Peyer's patch (tissue), 4 donors: ENCODE results near the gene CAT. TPM values are rescaled to one million over a fixed set of nuclear protein-coding genes. Genes with fewer than 3 reads are reported as not detected.

ENCODE experiments used
- DNase-seq, 3 donors: peaks; one replicate each; pipeline ENCODE4 v3.0.0-alpha.2; 2017 to 2019
- H3K27ac ChIP-seq, 4 donors: fragments of 200-600 bp; sonication (generic); one replicate each; pipeline ENCODE4 v1.5.1; 2016 to 2019
- H3K27me3 ChIP-seq, 2 donors: fragments of 200-600 bp; sonication (generic); one replicate each; pipeline ENCODE4 v1.5.1; 2019
- H3K36me3 ChIP-seq, 3 donors: fragments of 200-600 bp; sonication (generic); one replicate each; pipeline ENCODE4 v1.5.1; 2016 to 2019
- H3K4me1 ChIP-seq, 4 donors: fragments of 200-600 bp; sonication (generic); one replicate each; pipeline ENCODE4 v1.5.1; 2016 to 2019
- H3K4me3 ChIP-seq, 4 donors: fragments of 200-600 bp; sonication (generic); 1 replicate in 3 of 4; 2 replicates in 1 of 4; pipeline ENCODE4 v1.5.1; 2016 to 2019; ENCODE audit warnings: mild to moderate bottlenecking in 1 of 4
- H3K9me3 ChIP-seq, 4 donors: fragments of 200-600 bp; sonication (generic); one replicate each; pipeline ENCODE4 v1.5.1; 2016 to 2019; ENCODE audit warnings: mild to moderate bottlenecking in 1 of 4
- POLR2A ChIP-seq, 2 donors: fragments of 450-650 bp; IDR thresholded peaks; one replicate each; pipeline ENCODE4 v1.5.1; 2017; ENCODE audit warnings: antibody characterized with exemption in 2 of 2, mild to moderate bottlenecking in 2 of 2, moderate library complexity in 2 of 2
- total RNA-seq, 4 donors: library from RNA; depleted of rRNA; stranded (reverse); fragments of >200 nt; gene quantifications; one replicate each; pipeline ENCODE4 v1.1.0, GENCODE V29; 2016
- TF ChIP-seq, protein P1 (sequence below), 6 experiments: fragments of 450-650 bp in 4 of 6; fragments of 200-600 bp in 2 of 6; sonication (generic) in 1 of 6; IDR thresholded peaks; one replicate each; pipeline ENCODE4 v1.5.1; 2017 to 2019; ENCODE audit warnings: antibody characterized with exemption in 6 of 6, mild to moderate bottlenecking in 3 of 6, moderate library complexity in 1 of 6

The CAT gene
- total RNA-seq, 4 donors from 2014 or later: 81.0 to 271 (median 133) TPM

DNA sequence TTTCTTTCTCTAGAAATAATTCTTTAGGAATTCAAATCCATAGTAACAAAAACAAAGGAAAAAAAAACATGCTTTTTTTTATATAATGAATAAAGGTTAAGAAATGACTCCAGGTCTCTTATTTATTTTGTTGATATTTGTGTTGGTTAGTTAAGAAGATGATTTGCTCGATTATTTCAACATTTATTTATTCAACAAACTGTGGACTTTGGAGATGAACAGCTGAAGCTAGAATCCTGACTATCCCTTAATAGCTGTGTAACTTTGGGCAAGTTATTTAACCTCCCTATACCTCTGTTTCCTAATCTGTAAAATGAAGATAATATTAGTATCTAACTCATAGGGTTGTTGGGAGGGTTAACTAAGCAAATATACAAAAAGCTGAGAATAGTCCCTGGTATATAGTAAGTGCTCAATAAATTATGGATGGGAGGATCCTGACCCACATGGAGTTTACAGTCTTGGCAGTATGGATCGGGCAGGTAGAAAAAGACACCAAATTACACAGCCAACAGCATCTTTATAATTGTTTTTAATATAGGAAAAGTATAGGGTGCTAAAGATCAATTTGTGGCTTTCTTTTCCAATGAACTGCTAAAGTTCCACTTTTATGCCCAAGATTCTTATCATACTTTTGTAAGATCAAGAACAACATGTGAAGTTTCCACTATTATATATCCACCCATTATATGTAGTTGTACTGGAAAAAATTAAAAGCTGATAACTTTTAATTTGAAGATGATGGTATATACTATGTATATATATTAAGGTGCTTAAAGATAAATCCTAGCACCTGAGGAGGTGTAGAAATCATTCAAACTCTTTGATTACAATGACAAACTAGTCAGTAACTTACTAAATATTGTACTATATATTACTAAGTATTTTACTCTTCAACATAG, 1.3 kb upstream of the CAT start:
- DNase-seq: no peak
- peaks cover 0 to 10% (median 5%) of the 10 kb centered on the region in 4 donors for H3K4me1 ChIP-seq
- TF ChIP-seq POLR2A (IDR thresholded peaks at IDR 0.05): no peak
- TF ChIP-seq, protein P1, sequence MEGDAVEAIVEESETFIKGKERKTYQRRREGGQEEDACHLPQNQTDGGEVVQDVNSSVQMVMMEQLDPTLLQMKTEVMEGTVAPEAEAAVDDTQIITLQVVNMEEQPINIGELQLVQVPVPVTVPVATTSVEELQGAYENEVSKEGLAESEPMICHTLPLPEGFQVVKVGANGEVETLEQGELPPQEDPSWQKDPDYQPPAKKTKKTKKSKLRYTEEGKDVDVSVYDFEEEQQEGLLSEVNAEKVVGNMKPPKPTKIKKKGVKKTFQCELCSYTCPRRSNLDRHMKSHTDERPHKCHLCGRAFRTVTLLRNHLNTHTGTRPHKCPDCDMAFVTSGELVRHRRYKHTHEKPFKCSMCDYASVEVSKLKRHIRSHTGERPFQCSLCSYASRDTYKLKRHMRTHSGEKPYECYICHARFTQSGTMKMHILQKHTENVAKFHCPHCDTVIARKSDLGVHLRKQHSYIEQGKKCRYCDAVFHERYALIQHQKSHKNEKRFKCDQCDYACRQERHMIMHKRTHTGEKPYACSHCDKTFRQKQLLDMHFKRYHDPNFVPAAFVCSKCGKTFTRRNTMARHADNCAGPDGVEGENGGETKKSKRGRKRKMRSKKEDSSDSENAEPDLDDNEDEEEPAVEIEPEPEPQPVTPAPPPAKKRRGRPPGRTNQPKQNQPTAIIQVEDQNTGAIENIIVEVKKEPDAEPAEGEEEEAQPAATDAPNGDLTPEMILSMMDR (IDR thresholded peaks at IDR 0.05): no peak
- H3K9me3 ChIP-seq: no peaks in the 10 kb centered on the region
- H3K27ac ChIP-seq: no peak overlapping the region
- H3K4me3 ChIP-seq: no peak overlapping the region
- H3K36me3 ChIP-seq: no peaks in the 10 kb centered on the region
- H3K27me3 ChIP-seq: no peaks in the 10 kb centered on the region

DNA sequence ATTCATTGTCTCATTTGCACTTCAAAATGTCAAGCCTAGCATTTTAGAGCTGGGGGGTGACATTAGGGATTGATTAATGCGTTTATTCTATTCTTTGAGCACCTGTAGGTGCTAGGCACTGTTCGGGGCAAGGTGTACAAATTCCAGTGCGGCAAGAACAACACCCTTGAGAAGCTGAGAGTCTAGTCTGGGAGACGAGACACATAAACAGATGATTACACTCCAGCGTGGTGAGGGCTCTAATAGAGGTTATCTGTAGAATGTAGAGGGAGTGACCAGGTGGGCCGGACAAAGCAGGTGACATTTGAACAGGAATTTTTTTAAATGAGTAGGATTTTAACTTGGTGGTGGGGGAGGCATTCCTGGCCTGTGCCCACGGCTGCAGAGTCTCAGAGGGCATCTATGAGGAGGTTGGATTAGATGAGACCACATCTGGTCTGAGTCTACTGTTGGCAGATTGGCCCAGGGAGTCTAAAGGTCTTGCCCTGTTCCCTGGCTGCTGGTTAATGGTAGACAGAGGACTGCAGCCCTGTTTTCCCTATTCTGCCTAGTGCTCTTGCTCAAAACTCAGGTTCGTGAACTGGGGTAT, 970 bp downstream of the CAT start:
- Histone ChIP-seq H3K9me3 (no peaks in the 10 kb centered on the region), H3K4me3 (peak overlapping the region; percentile 53 to 92 (median 88)), H3K4me1 (peaks cover 0 to 16% (median 7%) of the 10 kb centered on the region in 4 donors), H3K27me3 (no peaks in the 10 kb centered on the region), H3K36me3 (no peaks in the 10 kb centered on the region), H3K27ac (peak overlapping the region; percentile 87 to 97 (median 91))
- DNase-seq: peak in 2 of 3 donors; percentile 52 to 63
- TF ChIP-seq, protein P1 (IDR thresholded peaks at IDR 0.05): no peak
- peak in 1 of 2 donors; percentile 29 for TF ChIP-seq POLR2A (IDR thresholded peaks at IDR 0.05)

DNA sequence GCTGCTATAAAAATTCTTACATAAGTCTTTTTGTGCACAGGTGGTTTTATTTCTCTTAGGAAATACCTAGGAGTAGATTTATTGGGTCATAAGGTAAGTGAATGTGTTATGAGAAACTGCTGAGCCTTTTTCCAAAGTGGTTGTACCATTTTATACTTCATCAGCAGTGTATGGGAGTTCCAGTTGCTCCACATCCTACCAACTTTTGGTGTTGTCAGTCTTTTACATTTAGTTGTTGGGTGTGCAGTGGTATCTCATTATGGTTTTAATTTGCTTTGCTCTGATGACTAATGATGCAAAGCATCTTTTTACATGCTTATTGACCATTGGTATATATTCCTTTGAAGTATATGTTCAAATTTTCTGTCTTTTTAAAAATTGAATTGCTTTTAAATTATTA, 3.1 kb downstream of the CAT start:
- Histone ChIP-seq H3K9me3 (no peaks in the 10 kb centered on the region), H3K4me1 (peaks cover 0 to 16% (median 7%) of the 10 kb centered on the region in 4 donors), H3K4me3 (no peak overlapping the region), H3K27me3 (no peaks in the 10 kb centered on the region), H3K36me3 (no peaks in the 10 kb centered on the region), H3K27ac (no peak overlapping the region)
- TF ChIP-seq, protein P1 (IDR thresholded peaks at IDR 0.05): no peak
- no peak for DNase-seq

DNA sequence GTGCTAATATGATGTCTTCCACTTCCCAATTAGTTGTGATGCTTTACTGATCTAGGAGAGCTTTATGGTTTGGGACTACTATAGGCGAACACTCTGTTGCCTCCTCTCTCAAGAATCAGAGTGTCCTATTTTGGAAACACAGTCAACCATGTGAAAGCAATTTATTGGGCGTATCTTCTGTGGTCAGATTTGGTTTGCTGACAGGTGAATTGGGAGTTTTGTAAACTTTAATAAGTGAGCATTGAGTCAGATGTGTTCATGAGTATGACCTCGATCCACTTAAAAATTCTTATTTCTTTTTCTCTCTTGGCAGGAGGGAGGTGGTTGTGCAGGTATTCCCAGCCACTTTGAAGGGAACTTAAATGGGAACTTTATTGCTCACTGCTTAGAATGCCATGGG, 4.4 kb downstream of the CAT start:
- Histone ChIP-seq H3K4me3 (no peak overlapping the region), H3K4me1 (peaks cover 0 to 16% (median 7%) of the 10 kb centered on the region in 4 donors), H3K9me3 (no peaks in the 10 kb centered on the region), H3K27me3 (no peaks in the 10 kb centered on the region), H3K27ac (no peak overlapping the region), H3K36me3 (no peaks in the 10 kb centered on the region)
- TF ChIP-seq, protein P1 (IDR thresholded peaks at IDR 0.05): no peak
- no peak for TF ChIP-seq POLR2A (IDR thresholded peaks at IDR 0.05)
- DNase-seq: no peak

DNA sequence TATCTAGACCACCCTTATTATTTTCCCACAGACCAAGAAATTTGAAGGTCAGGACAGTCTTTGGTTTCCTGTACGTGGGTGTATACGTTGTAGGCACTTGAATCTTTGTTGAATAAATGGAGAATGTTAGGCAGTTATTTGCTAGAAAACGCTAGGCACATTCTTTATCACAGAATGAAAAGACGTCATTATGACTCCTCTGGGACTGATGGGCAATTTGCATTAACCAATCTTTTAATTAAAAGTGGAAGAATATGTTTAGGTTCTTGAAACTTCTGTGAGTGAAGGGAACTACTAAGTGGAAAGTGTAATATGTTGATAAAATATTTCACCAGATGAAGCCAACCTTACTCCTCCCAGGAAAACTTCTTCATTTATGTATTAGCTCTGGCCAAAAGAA, 5.7 kb downstream of the CAT start:
- H3K4me3 ChIP-seq: no peak overlapping the region
- no peaks in the 10 kb centered on the region for H3K27me3 ChIP-seq
- no peak for DNase-seq
- peaks cover 0 to 16% (median 9%) of the 10 kb centered on the region in 4 donors for H3K4me1 ChIP-seq
- no peak overlapping the region for H3K27ac ChIP-seq
- TF ChIP-seq POLR2A (IDR thresholded peaks at IDR 0.05): no peak
- TF ChIP-seq, protein P1 (IDR thresholded peaks at IDR 0.05): no peak
- peaks cover 0 to 6% (median 0%) of the 10 kb centered on the region in 3 donors for H3K36me3 ChIP-seq
- no peaks in the 10 kb centered on the region for H3K9me3 ChIP-seq
